Osteocyte (in vitro differentiated cells): Measurements from ENCODE around the gene TNN. TPM values are rescaled to one million over a fixed set of nuclear protein-coding genes. Genes with fewer than 3 reads are reported as not detected.
"Not testable (repeated sequence)": the region's sequence is repeated elsewhere in the genome, so short reads cannot be mapped to it uniquely, and the experiment has no call there.

Source experiments
- DNase-seq: peaks from one replicate; pipeline ENCODE4 v3.0.0; 2021; ENCODE audit warnings: mixed read lengths; ENCODE audit not compliant: unreplicated experiment; ENCODE audit errors: extremely low spot score
- H3K27ac Mint-ChIP-seq: one replicate; pipeline ENCODE4 v1.8.0; 2021; ENCODE audit warnings: mild to moderate bottlenecking, mixed read lengths; ENCODE audit not compliant: unreplicated experiment
- H3K27me3 Mint-ChIP-seq: one replicate; pipeline ENCODE4 v1.8.0; 2021; ENCODE audit warnings: mixed read lengths; ENCODE audit not compliant: unreplicated experiment
- H3K36me3 Mint-ChIP-seq: one replicate; pipeline ENCODE4 v1.8.0; 2021; ENCODE audit warnings: mixed read lengths; ENCODE audit not compliant: unreplicated experiment
- H3K4me1 Mint-ChIP-seq: one replicate; pipeline ENCODE4 v1.8.0; 2021; ENCODE audit warnings: mixed read lengths; ENCODE audit not compliant: unreplicated experiment
- H3K4me3 Mint-ChIP-seq: one replicate; pipeline ENCODE4 v1.8.0; 2021; ENCODE audit warnings: mild to moderate bottlenecking, moderate library complexity, mixed read lengths; ENCODE audit not compliant: unreplicated experiment
- H3K9me3 Mint-ChIP-seq: one replicate; pipeline ENCODE4 v1.8.0; 2021; ENCODE audit warnings: mixed read lengths; ENCODE audit not compliant: unreplicated experiment
- CTCF ChIP-seq: fragments of 200-600 bp; sonication (generic); IDR thresholded peaks from 2 replicates; pipeline ENCODE4 v1.5.0; 2021; ENCODE audit warnings: antibody characterized with exemption, mild to moderate bottlenecking, moderate library complexity
- total RNA-seq: library from RNA; stranded (reverse); gene quantifications from 2 replicates; pipeline ENCODE4 v1.2.1, GENCODE V29; 2021

TNN gene
- total RNA-seq, 1 donor from 2014 or later = not detected

- no peaks in the 10 kb centered on the region for H3K9me3 Mint-ChIP-seq
These were observed 27.4 kb downstream of the TNN start for GRCh38 chr1:175095069-175095468.

GRCh38 chr1:175095978-175096607 is 28.5 kb downstream of the TNN start:
- Mint-ChIP-seq H3K4me3 (no peak overlapping the region), H3K36me3 (no peaks in the 10 kb centered on the region), H3K27me3 (peaks cover 2% of the 10 kb centered on the region), H3K9me3 (no peaks in the 10 kb centered on the region), H3K4me1 (no peaks in the 10 kb centered on the region), H3K27ac (no peak overlapping the region)
- no peak for TF ChIP-seq CTCF
- no peak for DNase-seq

More at GRCh38 chr1:175095069-175095468, 27.4 kb downstream of the TNN start:
- TF ChIP-seq CTCF = no peak
- H3K36me3 Mint-ChIP-seq = no peaks in the 10 kb centered on the region
- no peaks in the 10 kb centered on the region for H3K4me1 Mint-ChIP-seq
- H3K4me3 Mint-ChIP-seq = no peak overlapping the region
- H3K27me3 Mint-ChIP-seq = peaks cover 2% of the 10 kb centered on the region
- no peak for DNase-seq
- H3K27ac Mint-ChIP-seq = no peak overlapping the region

- no peak overlapping the region for H3K4me3 Mint-ChIP-seq
- H3K27me3 Mint-ChIP-seq = no peaks in the 10 kb centered on the region
- H3K9me3 Mint-ChIP-seq = no peaks in the 10 kb centered on the region
- TF ChIP-seq CTCF = no peak
- H3K36me3 Mint-ChIP-seq = no peaks in the 10 kb centered on the region
- H3K27ac Mint-ChIP-seq = no peak overlapping the region
- H3K4me1 Mint-ChIP-seq = no peaks in the 10 kb centered on the region
- DNase-seq = no peak
These were observed 29.7 kb downstream of the TNN start for GRCh38 chr1:175097361-175097760.

- no peak for DNase-seq
- Mint-ChIP-seq H3K9me3 (no peaks in the 10 kb centered on the region), H3K36me3 (no peaks in the 10 kb centered on the region)
These were observed 32.3 kb downstream of the TNN start for GRCh38 chr1:175099916-175100315.

GRCh38 chr1:175102166-175102565 is 34.5 kb downstream of the TNN start:
- not testable (repeated sequence) for H3K4me1 Mint-ChIP-seq, DNase-seq

More at GRCh38 chr1:175099916-175100315, 32.3 kb downstream of the TNN start:
- H3K27me3 Mint-ChIP-seq = no peaks in the 10 kb centered on the region
- no peak for TF ChIP-seq CTCF
- no peak overlapping the region for H3K27ac Mint-ChIP-seq
- H3K4me1 Mint-ChIP-seq = no peaks in the 10 kb centered on the region
- no peak overlapping the region for H3K4me3 Mint-ChIP-seq

GRCh38 chr1:175106536-175106935 is 38.9 kb downstream of the TNN start:
- not testable (repeated sequence) for H3K4me1 Mint-ChIP-seq, H3K36me3 Mint-ChIP-seq, H3K27me3 Mint-ChIP-seq, H3K27ac Mint-ChIP-seq, DNase-seq, H3K9me3 Mint-ChIP-seq, H3K4me3 Mint-ChIP-seq

More at GRCh38 chr1:175102166-175102565, 34.5 kb downstream of the TNN start:
- H3K36me3 Mint-ChIP-seq, H3K27me3 Mint-ChIP-seq, H3K4me3 Mint-ChIP-seq, H3K27ac Mint-ChIP-seq, H3K9me3 Mint-ChIP-seq: not testable (repeated sequence)

- not testable (repeated sequence) for H3K4me3 Mint-ChIP-seq, H3K9me3 Mint-ChIP-seq, H3K36me3 Mint-ChIP-seq, DNase-seq, H3K27ac Mint-ChIP-seq, H3K4me1 Mint-ChIP-seq, H3K27me3 Mint-ChIP-seq
These were observed 40.7 kb downstream of the TNN start for GRCh38 chr1:175108331-175108820.
